ENCODE data around the gene ATXN1. TPM values are rescaled to one million over a fixed set of nuclear protein-coding genes. Genes with fewer than 3 reads are reported as not detected.
A peak's percentile ranks its signal among the peaks of the same experiment; 100 is the strongest.

Gene ATXN1
- total RNA-seq, 1 experiment from 2014 or later = 16.5 TPM

DNA sequence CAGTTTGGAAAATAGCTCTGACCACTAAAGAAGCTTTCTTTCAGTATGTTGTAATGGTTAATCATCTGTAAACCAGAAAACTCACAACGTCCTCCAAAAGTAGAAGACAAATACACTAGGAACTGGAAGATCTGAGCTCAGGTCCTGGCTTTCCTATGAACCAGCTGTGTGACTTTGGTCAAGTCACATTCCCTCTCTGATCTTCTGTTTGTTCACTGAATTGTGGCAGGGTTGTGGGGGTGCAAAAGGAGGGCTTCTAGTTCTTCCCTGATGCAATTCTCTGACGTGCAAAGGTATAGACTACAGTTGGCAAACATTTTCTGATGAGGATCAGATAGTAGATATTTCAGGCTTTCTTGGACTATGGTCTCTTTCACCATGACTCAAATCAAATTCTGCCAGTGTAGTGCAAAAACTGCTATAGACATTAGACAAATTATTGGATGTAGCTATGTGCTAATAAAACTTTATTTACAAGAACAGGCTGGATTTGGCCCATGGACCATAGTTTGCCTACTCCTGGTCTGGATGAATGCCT, 44.9 kb downstream of the ATXN1 start:
- H3K27me3 Mint-ChIP-seq (ENCODE audit: insufficient read depth, unreplicated experiment) = no peaks in the 10 kb centered on the region
- no peaks in the 10 kb centered on the region for H3K9me3 Mint-ChIP-seq (ENCODE audit: unreplicated experiment)
- POLR2A ChIA-PET = interaction anchor here (1.5 to 6.7 kb wide), 2 partner anchors 8 to 46 kb away, joined by 7 to 93 read pairs; partner anchors contain the start of gene ATXN1
- no peak for TF ChIP-seq CTCF (IDR thresholded peaks at IDR 0.05; ENCODE audit: unreplicated experiment)
- no peak overlapping the region for H3K4me3 Mint-ChIP-seq (ENCODE audit: unreplicated experiment)
- no peak overlapping the region for H3K27ac Mint-ChIP-seq (ENCODE audit: low read depth, unreplicated experiment)
- H3K36me3 Mint-ChIP-seq (ENCODE audit: insufficient read depth, unreplicated experiment) = no peaks in the 10 kb centered on the region
- intact Hi-C loops (cut with micrococcal nuclease) = no loop called here
- BruUV-seq (replicated peaks) = no TSS peak
- no peak for DNase-seq (ENCODE audit: unreplicated experiment)
- H3K4me1 Mint-ChIP-seq (ENCODE audit: insufficient read depth, unreplicated experiment) = peaks cover 28% of the 10 kb centered on the region
- CTCF ChIA-PET = interaction anchor here (0.6 to 1.8 kb wide), 4 partner anchors 8 to 172 kb away, joined by 3 to 8 read pairs (median 4); no protein-coding TSS in a partner anchor

DNA sequence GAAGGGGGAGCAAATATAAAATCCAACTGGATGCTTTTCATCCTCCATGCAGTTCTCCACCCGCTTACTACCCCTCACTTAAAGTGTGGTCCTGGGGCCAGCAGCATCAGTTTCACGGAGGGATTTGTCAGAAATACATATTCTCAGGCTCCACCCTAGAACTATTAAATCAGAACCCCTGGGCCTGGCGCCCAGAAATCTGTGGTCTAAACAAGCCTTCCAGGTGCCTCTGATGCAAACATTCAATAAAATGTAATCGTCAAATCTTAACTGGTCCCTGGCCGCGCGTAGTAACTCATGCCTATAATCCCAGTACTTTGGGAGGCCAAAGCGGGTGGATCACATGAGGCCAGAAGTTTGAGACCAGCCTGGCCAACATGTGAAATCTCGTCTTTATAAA, 47.7 kb downstream of the ATXN1 start:
- BruUV-seq (replicated peaks) = no TSS peak
- Mint-ChIP-seq H3K4me3 (ENCODE audit: unreplicated experiment) (peak overlapping the region; percentile 63), H3K27me3 (ENCODE audit: insufficient read depth, unreplicated experiment) (no peaks in the 10 kb centered on the region), H3K36me3 (ENCODE audit: insufficient read depth, unreplicated experiment) (no peaks in the 10 kb centered on the region), H3K27ac (ENCODE audit: low read depth, unreplicated experiment) (peak overlapping the region; percentile 96), H3K9me3 (ENCODE audit: unreplicated experiment) (no peaks in the 10 kb centered on the region), H3K4me1 (ENCODE audit: insufficient read depth, unreplicated experiment) (peaks cover 28% of the 10 kb centered on the region)
- no peak for TF ChIP-seq CTCF (IDR thresholded peaks at IDR 0.05; ENCODE audit: unreplicated experiment)
- POLR2A ChIA-PET = interaction anchor here (0.7 to 6.7 kb wide), 14 partner anchors 11 to 378 kb away, joined by 3 to 93 read pairs (median 6); partner anchors contain the start of gene ATXN1
- peak; percentile 57 for DNase-seq (ENCODE audit: unreplicated experiment)
- CTCF ChIA-PET = interaction anchor here (0.6 to 3.1 kb wide), 4 partner anchors 9 to 350 kb away, joined by 3 to 22 read pairs (median 9); no protein-coding TSS in a partner anchor
- intact Hi-C loops (cut with micrococcal nuclease) = loop anchor here (1.0 to 5.0 kb wide), 3 partner anchors 13 to 76 kb away; no protein-coding TSS in a partner anchor

DNA sequence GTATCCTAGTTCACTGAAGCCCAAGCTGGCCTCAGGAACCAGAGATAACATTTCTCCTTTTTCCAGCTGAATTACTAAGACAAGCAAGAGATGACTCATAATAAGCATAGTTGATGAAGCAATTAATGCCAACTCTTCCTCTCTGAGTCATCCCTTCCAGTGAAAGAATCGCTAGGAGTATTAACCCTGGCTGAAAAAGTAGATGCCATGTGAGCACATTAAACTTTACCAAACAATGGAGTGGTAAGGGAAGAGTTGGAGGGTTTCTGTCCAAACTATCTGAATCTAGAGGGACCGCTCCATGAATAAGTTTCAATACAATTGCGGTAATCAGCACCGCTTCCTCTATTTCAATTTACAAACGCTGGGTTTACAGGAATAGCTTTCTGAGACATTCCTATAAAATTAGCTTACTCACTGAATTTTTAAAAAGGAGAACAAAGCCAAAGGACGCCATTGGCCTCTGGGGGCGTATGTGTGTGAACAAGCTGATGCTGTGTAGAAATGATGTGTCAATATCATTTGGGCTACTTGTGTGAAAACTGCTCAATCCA, 48.3 kb downstream of the ATXN1 start:
- TF ChIP-seq CTCF (IDR thresholded peaks at IDR 0.05; ENCODE audit: unreplicated experiment) = no peak
- Mint-ChIP-seq H3K9me3 (ENCODE audit: unreplicated experiment) (no peaks in the 10 kb centered on the region), H3K36me3 (ENCODE audit: insufficient read depth, unreplicated experiment) (no peaks in the 10 kb centered on the region), H3K27me3 (ENCODE audit: insufficient read depth, unreplicated experiment) (no peaks in the 10 kb centered on the region), H3K27ac (ENCODE audit: low read depth, unreplicated experiment) (peak overlapping the region; percentile 96), H3K4me1 (ENCODE audit: insufficient read depth, unreplicated experiment) (peaks cover 28% of the 10 kb centered on the region), H3K4me3 (ENCODE audit: unreplicated experiment) (peak overlapping the region; percentile 63)
- POLR2A ChIA-PET = interaction anchor here (0.6 to 6.7 kb wide), 20 partner anchors 12 to 377 kb away, joined by 3 to 93 read pairs (median 6); partner anchors contain the start of gene ATXN1
- DNase-seq (ENCODE audit: unreplicated experiment) = peak; percentile 95
- intact Hi-C loops (cut with micrococcal nuclease) = loop anchor here (1.0 to 5.0 kb wide), 3 partner anchors 13 to 76 kb away; no protein-coding TSS in a partner anchor
- BruUV-seq (replicated peaks) = no TSS peak
- CTCF ChIA-PET = interaction anchor here (0.6 to 3.1 kb wide), 9 partner anchors 9 to 380 kb away, joined by 3 to 22 read pairs (median 3); no protein-coding TSS in a partner anchor

- Mint-ChIP-seq H3K27me3 (ENCODE audit: insufficient read depth, unreplicated experiment) (no peaks in the 10 kb centered on the region), H3K4me1 (ENCODE audit: insufficient read depth, unreplicated experiment) (peaks cover 30% of the 10 kb centered on the region), H3K9me3 (ENCODE audit: unreplicated experiment) (no peaks in the 10 kb centered on the region), H3K4me3 (ENCODE audit: unreplicated experiment) (peak overlapping the region; percentile 63), H3K36me3 (ENCODE audit: insufficient read depth, unreplicated experiment) (no peaks in the 10 kb centered on the region), H3K27ac (ENCODE audit: low read depth, unreplicated experiment) (peak overlapping the region; percentile 96)
- TF ChIP-seq CTCF (IDR thresholded peaks at IDR 0.05; ENCODE audit: unreplicated experiment) = no peak
- no peak for DNase-seq (ENCODE audit: unreplicated experiment)
- CTCF ChIA-PET = interaction anchor here (0.6 to 3.1 kb wide), 14 partner anchors 10 to 379 kb away, joined by 3 to 22 read pairs (median 3); no protein-coding TSS in a partner anchor
- BruUV-seq (replicated peaks) = TSS peak; percentile 93
- intact Hi-C loops (cut with micrococcal nuclease) = loop anchor here (5.0 kb wide), 1 partner anchor 75 kb away; no protein-coding TSS in a partner anchor
- POLR2A ChIA-PET = interaction anchor here (0.6 to 6.7 kb wide), 19 partner anchors 12 to 376 kb away, joined by 3 to 93 read pairs (median 6); partner anchors contain the start of gene ATXN1
Measured at GRCh38 chr6:16712255-16712930, 48.9 kb downstream of the ATXN1 start.
